Loucy (cell line): ENCODE measurements around the gene RNF44.

ENCODE experiments used
- EZH2phosphoT487 ChIP-seq: fragments of 200-600 bp; IDR thresholded peaks from 2 replicates; pipeline ENCODE4 v1.6.1; 2018; ENCODE audit warnings: antibody characterized with exemption, mild to moderate bottlenecking, moderate library complexity, borderline replicate concordance
- TF ChIP-seq, protein P1 (sequence below): fragments of 200-600 bp; sonication (generic); conservative IDR thresholded peaks from 2 replicates; pipeline ENCODE4 v1.5.1; 2014; ENCODE audit warnings: mild to moderate bottlenecking, antibody characterized with exemption, low read length

DNA sequence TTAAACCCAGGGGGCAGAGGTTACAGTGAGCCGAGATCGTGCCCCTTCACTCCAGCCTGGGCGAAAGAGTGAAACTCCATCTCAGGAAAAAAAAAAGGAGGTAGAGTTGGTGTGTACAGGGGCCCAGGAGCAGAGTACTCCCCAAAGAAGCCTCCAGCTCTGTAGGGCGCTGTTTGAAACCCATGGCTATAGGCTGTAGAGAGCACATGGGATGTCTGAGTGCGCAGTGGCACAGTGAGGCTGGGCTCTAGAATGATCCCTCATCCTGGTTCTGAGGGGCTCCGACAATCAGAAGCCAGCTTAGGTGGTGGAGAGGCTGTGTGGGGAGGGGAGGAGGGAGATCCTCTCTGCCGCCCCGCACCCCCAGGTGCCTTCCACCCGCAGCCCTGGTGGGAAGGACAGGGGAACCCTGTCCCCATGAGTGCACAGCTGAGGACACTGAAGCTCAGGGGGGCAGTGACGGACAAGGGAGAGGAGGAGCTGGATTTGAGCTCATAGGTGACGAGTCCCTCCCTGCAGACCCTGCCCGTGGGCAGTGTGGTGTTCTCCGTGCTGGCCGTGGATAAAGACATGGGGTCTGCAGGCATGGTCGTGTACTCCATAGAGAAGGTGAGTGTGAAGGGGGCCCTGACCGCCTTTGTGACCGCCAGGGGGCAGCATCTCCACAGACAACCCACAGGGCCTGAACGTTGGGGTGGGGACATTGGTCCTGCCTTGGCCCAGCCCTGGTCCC, 36.5 kb upstream of the RNF44 start:
- TF ChIP-seq, protein P1, sequence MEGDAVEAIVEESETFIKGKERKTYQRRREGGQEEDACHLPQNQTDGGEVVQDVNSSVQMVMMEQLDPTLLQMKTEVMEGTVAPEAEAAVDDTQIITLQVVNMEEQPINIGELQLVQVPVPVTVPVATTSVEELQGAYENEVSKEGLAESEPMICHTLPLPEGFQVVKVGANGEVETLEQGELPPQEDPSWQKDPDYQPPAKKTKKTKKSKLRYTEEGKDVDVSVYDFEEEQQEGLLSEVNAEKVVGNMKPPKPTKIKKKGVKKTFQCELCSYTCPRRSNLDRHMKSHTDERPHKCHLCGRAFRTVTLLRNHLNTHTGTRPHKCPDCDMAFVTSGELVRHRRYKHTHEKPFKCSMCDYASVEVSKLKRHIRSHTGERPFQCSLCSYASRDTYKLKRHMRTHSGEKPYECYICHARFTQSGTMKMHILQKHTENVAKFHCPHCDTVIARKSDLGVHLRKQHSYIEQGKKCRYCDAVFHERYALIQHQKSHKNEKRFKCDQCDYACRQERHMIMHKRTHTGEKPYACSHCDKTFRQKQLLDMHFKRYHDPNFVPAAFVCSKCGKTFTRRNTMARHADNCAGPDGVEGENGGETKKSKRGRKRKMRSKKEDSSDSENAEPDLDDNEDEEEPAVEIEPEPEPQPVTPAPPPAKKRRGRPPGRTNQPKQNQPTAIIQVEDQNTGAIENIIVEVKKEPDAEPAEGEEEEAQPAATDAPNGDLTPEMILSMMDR: peak; percentile 63
- TF ChIP-seq EZH2phosphoT487: no peak
